DOHH2 (cell line): ENCODE measurements around the gene RBM5.

ENCODE experiments used
- CTCF ChIP-seq: fragments of 200-600 bp; sonication (generic); IDR thresholded peaks from one replicate; pipeline ENCODE4 v1.5.1; 2014; ENCODE audit warnings: antibody characterized with exemption, mild to moderate bottlenecking, low read depth, low read length; ENCODE audit not compliant: poor library complexity, severe bottlenecking
- EZH2phosphoT487 ChIP-seq: fragments of 200-600 bp; sonication (generic); IDR thresholded peaks from 2 replicates; pipeline ENCODE4 v1.6.1; 2017; ENCODE audit warnings: borderline replicate concordance, mild to moderate bottlenecking, antibody characterized with exemption, low read length, moderate library complexity, mixed read lengths

GRCh38 chr3:50078622-50079021 is 10.1 kb upstream of the RBM5 start:
- TF ChIP-seq CTCF (no peak), EZH2phosphoT487 (no peak)
